K562 (cell line): ENCODE data around the gene OR6Y1. TPM values are rescaled to one million over a fixed set of nuclear protein-coding genes. Genes with fewer than 3 reads are reported as not detected.

Experiments used
- ATAC-seq: fragments of 200-7000 bp; cut with Tn5 transposase; 3 replicates; pipeline ENCODE4 v1.9.1; 2020; ENCODE audit warnings: moderate library complexity
- BruUV-seq: library from RNA; stranded (reverse); fragments of 400-500 nt; replicated peaks from 2 replicates; lab custom pipeline; 2021; lab: Mats Ljungman, UMichigan
- CTCF ChIA-PET: fragments of 300-600 bp; formaldehyde crosslinking; extraction: SDS; loops from one replicate; lab custom pipeline; 2021; ENCODE audit warnings: low intra/inter-chr PET ratio; lab: Yijun Ruan, JAX
- POLR2A ChIA-PET: fragments of 300-600, 350-650 bp; sonication (Branson Sonifier 250); formaldehyde crosslinking; extraction: SDS; loops from one replicate; lab custom pipeline; 2021; ENCODE audit warnings: antibody characterized with exemption, inconsistent platforms; lab: Yijun Ruan, JAX
- DNase-seq, 4 experiments: peaks; one replicate each; pipeline versions ENCODE4 v3.0.0 to v3.0.0-alpha.2; 2011 to 2018; ENCODE audit warnings: low spot score in 3 of 4, mixed read lengths in 3 of 4; ENCODE audit errors: extremely low read depth in 1 of 4
- FAIRE-seq: peaks from 2 replicates; lab custom pipeline; 2011; peaks lifted over from hg19 to GRCh38; lab: Jason Lieb, UNC
- H2AFZ ChIP-seq: 2 replicates; pipeline ENCODE4 v1.6.0; 2011; ENCODE audit warnings: low read depth, low read length, control low read depth, inconsistent platforms
- H3K27ac ChIP-seq: fragments of 200-600 bp; 3 replicates; pipeline ENCODE4 v1.8.0; 2011; ENCODE audit warnings: low read depth, mild to moderate bottlenecking, control low read depth, inconsistent platforms, low read length, moderate library complexity, mixed read lengths; ENCODE audit errors: extremely low read depth
- H3K27me3 ChIP-seq, 2 experiments: fragments of 300-600 bp in 1 of 2; 2 replicates in 1 of 2; 3 replicates in 1 of 2; pipeline versions ENCODE4 v1.6.0 to v1.8.0; 2011; ENCODE audit warnings: inconsistent platforms in 2 of 2, low read length in 2 of 2, mild to moderate bottlenecking in 1 of 2, mixed read lengths in 1 of 2, moderate library complexity in 1 of 2; ENCODE audit not compliant: control insufficient read depth in 2 of 2, insufficient read depth in 2 of 2
- H3K36me3 ChIP-seq: fragments of 300-600 bp; 3 replicates; pipeline ENCODE4 v1.8.0; 2011; ENCODE audit warnings: mild to moderate bottlenecking, low read length, inconsistent platforms; ENCODE audit not compliant: control insufficient read depth, insufficient read depth
- H3K4me1 ChIP-seq, 2 experiments: fragments of 200-600 bp in 1 of 2; replicated peaks in 1 of 2; 2 replicates in 1 of 2; 3 replicates in 1 of 2; pipeline versions ENCODE4 v1.5.1 to v1.8.0; 2011; ENCODE audit warnings: inconsistent platforms in 2 of 2, low read length in 2 of 2, mild to moderate bottlenecking in 1 of 2, mixed read lengths in 1 of 2, moderate library complexity in 1 of 2; ENCODE audit not compliant: control insufficient read depth in 2 of 2, insufficient read depth in 2 of 2
- H3K4me2 ChIP-seq: 2 replicates; pipeline ENCODE4 v1.6.1; 2011; ENCODE audit warnings: low read length, control low read depth, inconsistent platforms, mixed read lengths; ENCODE audit not compliant: insufficient read depth
- H3K4me3 ChIP-seq: fragments of 200-600 bp; sonication (generic), shearing (Covaris generic); 2 replicates; pipeline ENCODE4 v1.5.1; 2016; ENCODE audit warnings: control low read depth, inconsistent platforms
- H3K79me2 ChIP-seq: fragments of 200-600 bp; 3 replicates; pipeline ENCODE4 v1.8.0; 2011; ENCODE audit warnings: low read length, inconsistent platforms; ENCODE audit not compliant: control insufficient read depth, insufficient read depth
- H3K9ac ChIP-seq, 2 experiments: 2 replicates each; pipeline versions ENCODE4 v1.6.0 to v1.6.1; 2011; ENCODE audit warnings: low read depth in 2 of 2, low read length in 2 of 2, control low read depth in 1 of 2, inconsistent platforms in 1 of 2, mild to moderate bottlenecking in 1 of 2, mixed read lengths in 1 of 2; ENCODE audit not compliant: insufficient read depth in 1 of 2
- H3K9me1 ChIP-seq: one replicate; pipeline ENCODE4 v1.6.0; 2011; ENCODE audit warnings: inconsistent platforms, mild to moderate bottlenecking, low read length, moderate library complexity; ENCODE audit not compliant: control insufficient read depth, insufficient read depth
- H3K9me3 ChIP-seq: replicated peaks from 2 replicates; pipeline ENCODE4 v1.5.1; 2011; ENCODE audit warnings: low read depth, low read length, inconsistent platforms; ENCODE audit not compliant: control insufficient read depth, insufficient read depth
- H4K20me1 ChIP-seq: replicated peaks from 2 replicates; pipeline ENCODE4 v1.6.1; 2011; ENCODE audit warnings: low read length, inconsistent platforms, mixed read lengths; ENCODE audit not compliant: control insufficient read depth, insufficient read depth
- E2F3 ChIP-seq: fragments of 250-450 bp; sonication (Bioruptor Pico); IDR thresholded peaks from 2 replicates; pipeline ENCODE4 v1.4.0; 2020; ENCODE audit warnings: mild to moderate bottlenecking
- E2F5 ChIP-seq: sonication (generic); formaldehyde crosslinking; IDR thresholded peaks from 2 replicates; pipeline ENCODE4 v1.8.0; 2022; ENCODE audit warnings: mild to moderate bottlenecking, missing genetic modification reagents
- GTF2F1 ChIP-seq: IDR thresholded peaks from 2 replicates; pipeline ENCODE4 v1.6.1; 2011; ENCODE audit warnings: low read depth, low read length, improper control_type of control experiment
- HMGXB4 ChIP-seq: sonication (generic); formaldehyde crosslinking; IDR thresholded peaks from 2 replicates; pipeline ENCODE4 v1.8.1; 2023; ENCODE audit warnings: mild to moderate bottlenecking, missing genetic modification reagents
- MTA1 ChIP-seq: fragments of 450-650 bp; IDR thresholded peaks from 2 replicates; pipeline ENCODE4 v1.6.1; 2017; ENCODE audit warnings: borderline replicate concordance
- PRMT5 ChIP-seq: sonication (generic); formaldehyde crosslinking; IDR thresholded peaks from 2 replicates; pipeline ENCODE4 v1.5.0; 2020; ENCODE audit warnings: missing genetic modification reagents
- RBM34 ChIP-seq: fragments of 200-400 bp; formaldehyde crosslinking; IDR thresholded peaks from 2 replicates; pipeline ENCODE4 v1.6.1; 2018; ENCODE audit warnings: low read length, borderline replicate concordance; ENCODE audit not compliant: insufficient read depth
- TBL1XR1 ChIP-seq, 2 experiments: IDR thresholded peaks; 2 replicates each; pipeline ENCODE4 v1.6.1; 2012; ENCODE audit warnings: improper control_type of control experiment in 2 of 2, low read length in 2 of 2, mild to moderate bottlenecking in 1 of 2
- ZC3H4 ChIP-seq: sonication (generic); formaldehyde crosslinking; IDR thresholded peaks from 2 replicates; pipeline ENCODE4 v1.9.0; 2021; ENCODE audit warnings: missing genetic modification reagents, borderline replicate concordance
- ZNF609 ChIP-seq: sonication (generic); formaldehyde crosslinking; IDR thresholded peaks from 2 replicates; pipeline ENCODE4 v1.8.1; 2023; ENCODE audit warnings: missing genetic modification reagents, mild to moderate bottlenecking, borderline replicate concordance
- ZNF655 ChIP-seq: fragments of 250-450 bp; sonication (Bioruptor Pico); IDR thresholded peaks from 2 replicates; pipeline ENCODE4 v1.5.0; 2021
- WGBS: fragments of 100-300 bp; shearing (Covaris generic); methylation state at CpG from one replicate; pipeline ENCODE4 v1.1.6; 2016; ENCODE audit warnings: low coverage, mixed read lengths; ENCODE audit not compliant: insufficient coverage; ENCODE audit errors: missing lambda C conversion rate; 5-methylcytosine and 5-hydroxymethylcytosine counted together
- in situ Hi-C: fragments of 300-500 bp; cut with MboI; formaldehyde crosslinking; loops from 4 replicates; pipeline ENCODE4 v1.15.0; 2018; ENCODE audit warnings: inconsistent platforms, mixed read lengths
- intact Hi-C: fragments of 100-400 bp; cut with micrococcal nuclease; formaldehyde crosslinking; loops from 2 replicates; pipeline ENCODE4 v1.14.2; 2022
- polyA plus RNA-seq, 8 experiments: library from polyadenylated mRNA; depleted of rRNA in 4 of 8; stranded (reverse) in 5 of 8; unstranded in 3 of 8; fragments of >200 nt; fragmentation: Nextera tagmentation in 2 of 8; fragmentation: Illumina TruSeq in 1 of 8; extraction: Ambion mirVana in 2 of 8; extraction: Trizol in 1 of 8; gene quantifications; 2 replicates each; pipeline versions ENCODE4 v1.2.1 to v1.2.3, GENCODE V29; 2011 to 2014; ENCODE audit warnings: inconsistent platforms in 1 of 8, missing spikeins in 1 of 8
- total RNA-seq, 7 experiments: library from RNA; depleted of rRNA in 6 of 7; stranded (reverse); fragments of >200 nt in 6 of 7; fragmentation: Illumina TruSeq in 2 of 7; extraction: Trizol in 2 of 7; gene quantifications; 2 replicates each; pipeline versions ENCODE4 v1.2.1 to v1.2.3, GENCODE V29; 2011 to 2021; ENCODE audit warnings: low replicate concordance in 1 of 7

OR6Y1 gene
- total and polyA plus RNA-seq, 9 of the 15 experiments (the other 6 are each of a cell fraction or from before 2014, with no cell fraction given) = not detected

- TF ChIP-seq ZNF609 (CRISPR knock-in tag) (no peak), MTA1 (no peak), PRMT5 (CRISPR knock-in tag) (no peak)
Observed at GRCh38 chr1:158559696-158560095, 5.5 kb upstream of the OR6Y1 start (continued).

GRCh38 chr1:158552296-158552695 is 1.9 kb downstream of the OR6Y1 start:
- FAIRE-seq = no peak
- CTCF ChIA-PET = no interaction called here
- no TSS peak for BruUV-seq

More at GRCh38 chr1:158552296-158552695, 1.9 kb downstream of the OR6Y1 start:
- H3K27ac ChIP-seq = no peak overlapping the region
- ATAC-seq = no peak
- no peaks in the 10 kb centered on the region for H4K20me1 ChIP-seq
- no peak for DNase-seq
- no peak overlapping the region for H3K4me2 ChIP-seq
- no peaks in the 10 kb centered on the region for H3K9me1 ChIP-seq
- TF ChIP-seq HMGXB4 (CRISPR knock-in tag) (no peak), RBM34 (no peak), E2F3 (CRISPR knock-in tag) (no peak), E2F5 (CRISPR knock-in tag) (no peak), ZNF655 (no peak), TBL1XR1 (IDR thresholded peaks at IDR 0.05; ENCODE audit: low read length in 2 of 2) (no peak), GTF2F1 (no peak), ZC3H4 (no peak)
- no peaks in the 10 kb centered on the region for H3K4me1 ChIP-seq
- H3K79me2 ChIP-seq = no peaks in the 10 kb centered on the region
- no peaks in the 10 kb centered on the region for H3K36me3 ChIP-seq
- no peaks in the 10 kb centered on the region for H3K9me3 ChIP-seq
- WGBS = 0% methylated on average over 1 of the region's 1 CpG
- H3K9ac ChIP-seq = no peak overlapping the region
- in situ Hi-C loops = no loop called here
- no peaks in the 10 kb centered on the region for H3K27me3 ChIP-seq
- intact Hi-C loops = no loop called here
- POLR2A ChIA-PET = no interaction called here
- H3K4me3 ChIP-seq = no peak overlapping the region
- no peak overlapping the region for H2AFZ ChIP-seq
